Activated CD4-positive, alpha-beta T cell treated with anti-CD3 and anti-CD28 coated beads for 24 hours (primary cell): ENCODE data around the gene OR52H1.
"Not testable (repeated sequence)": the region's sequence is repeated elsewhere in the genome, so short reads cannot be mapped to it uniquely, and the experiment has no call there.

ENCODE experiments used
- DNase-seq, 2 donors: peaks; one replicate each; pipeline ENCODE4 v3.0.0-alpha.2; 2020; ENCODE audit warnings: low read depth in 2 of 2

Gene OR52H1

GRCh38 chr11:5548440-5548839 is at the start of gene OR52H1:
Gene OR52H1 (minus strand): TSS chr11:5548540. CDS start chr11:5545505, 3,035 bp downstream.
- no peak for DNase-seq

GRCh38 chr11:5597953-5598352 is 49.6 kb upstream of the OR52H1 start:
- DNase-seq: no peak

GRCh38 chr11:5596607-5597201 is 48.4 kb upstream of the OR52H1 start, which contains the start of gene TRIM6:
Gene TRIM6 (plus strand): TSS chr11:5596637. CDS start chr11:5596898, 261 bp downstream.
- no peak for DNase-seq

- no peak for DNase-seq
These were observed 44.8 kb upstream of the OR52H1 start for GRCh38 chr11:5593146-5593545.

- DNase-seq: no peak
These were observed 44.3 kb upstream of the OR52H1 start for GRCh38 chr11:5592615-5593014.

GRCh38 chr11:5591613-5592012 is 43.3 kb upstream of the OR52H1 start:
- no peak for DNase-seq

- DNase-seq: not testable (repeated sequence)
These were observed 41.6 kb upstream of the OR52H1 start for GRCh38 chr11:5589906-5590305.

- not testable (repeated sequence) for DNase-seq
These were observed 36.1 kb upstream of the OR52H1 start for GRCh38 chr11:5584458-5584857.

GRCh38 chr11:5581014-5581413 is 32.7 kb upstream of the OR52H1 start:
- DNase-seq: no peak

GRCh38 chr11:5580577-5580976 is 32.2 kb upstream of the OR52H1 start, which contains the start of gene OR52B6:
Gene OR52B6 (plus strand): TSS chr11:5580877. CDS start chr11:5580877, 0 bp downstream.
- DNase-seq: no peak

GRCh38 chr11:5577101-5577500 is 28.8 kb upstream of the OR52H1 start:
- no peak for DNase-seq

- no peak for DNase-seq
These were observed 26.8 kb upstream of the OR52H1 start for GRCh38 chr11:5575152-5575551.

- no peak for DNase-seq
These were observed 26.3 kb upstream of the OR52H1 start for GRCh38 chr11:5574654-5575053.

- no peak for DNase-seq
These were observed 16.1 kb upstream of the OR52H1 start for GRCh38 chr11:5564259-5565019.

GRCh38 chr11:5557751-5558150 is 9.4 kb upstream of the OR52H1 start:
- no peak for DNase-seq

- no peak for DNase-seq
These were observed 8.4 kb upstream of the OR52H1 start for GRCh38 chr11:5556596-5557188.

GRCh38 chr11:5553343-5553742 is 5.0 kb upstream of the OR52H1 start:
- no peak for DNase-seq

GRCh38 chr11:5550440-5551095 is 2.2 kb upstream of the OR52H1 start:
- no peak for DNase-seq

- no peak for DNase-seq
These were observed 358 bp downstream of the OR52H1 start for GRCh38 chr11:5547982-5548381.

- DNase-seq: no peak
These were observed 1.9 kb downstream of the OR52H1 start for GRCh38 chr11:5546457-5546856.

GRCh38 chr11:5541427-5541826 is 6.9 kb downstream of the OR52H1 start:
- no peak for DNase-seq

- DNase-seq: no peak
These were observed 11.9 kb downstream of the OR52H1 start for GRCh38 chr11:5536482-5536881.
